HepG2 (cell line): ENCODE measurements around the gene BICRAL. TPM values are rescaled to one million over a fixed set of nuclear protein-coding genes. Genes with fewer than 3 reads are reported as not detected.

Experiments used
- AKAP8 ChIP-seq: sonication (generic); formaldehyde crosslinking; IDR thresholded peaks from 2 replicates; pipeline ENCODE4 v1.5.1; 2020; ENCODE audit warnings: mild to moderate bottlenecking, missing genetic modification reagents
- ARID4A ChIP-seq: sonication (generic); formaldehyde crosslinking; IDR thresholded peaks from 2 replicates; pipeline ENCODE4 v1.5.0; 2020; ENCODE audit warnings: mild to moderate bottlenecking, missing genetic modification reagents, borderline replicate concordance
- DNMT3B ChIP-seq: conservative IDR thresholded peaks from 2 replicates; pipeline ENCODE4 v1.6.1; 2016; ENCODE audit warnings: missing biosample characterization, control low read depth
- HNRNPL ChIP-seq: fragments of 200-400 bp; formaldehyde crosslinking; IDR thresholded peaks from 2 replicates; pipeline ENCODE4 v1.6.1; 2017; ENCODE audit warnings: mild to moderate bottlenecking, low read depth, low read length
- HOMEZ ChIP-seq: IDR thresholded peaks from 2 replicates; pipeline ENCODE4 v1.6.1; 2016; ENCODE audit warnings: low read depth
- JARID2 ChIP-seq: sonication (generic); formaldehyde crosslinking; IDR thresholded peaks from 2 replicates; pipeline ENCODE4 v1.8.1; 2023; ENCODE audit warnings: missing genetic modification reagents, inconsistent platforms; ENCODE audit not compliant: insufficient replicate concordance
- NR2C2 ChIP-seq: sonication (generic); formaldehyde crosslinking; IDR thresholded peaks from 2 replicates; pipeline ENCODE4 v1.4.0; 2020; ENCODE audit warnings: missing genetic modification reagents, mild to moderate bottlenecking, moderate library complexity, borderline replicate concordance
- PHF8 ChIP-seq: sonication (generic); formaldehyde crosslinking; IDR thresholded peaks from 2 replicates; pipeline ENCODE4 v1.5.0; 2020; ENCODE audit warnings: missing genetic modification reagents
- PREB ChIP-seq: sonication (generic); formaldehyde crosslinking; IDR thresholded peaks from 2 replicates; pipeline ENCODE4 v1.4.0; 2020; ENCODE audit warnings: missing genetic modification reagents
- RARA ChIP-seq: IDR thresholded peaks from 2 replicates; pipeline ENCODE4 v1.6.1; 2016; ENCODE audit warnings: missing genetic modification reagents, missing compliant biosample characterization
- REXO4 ChIP-seq: sonication (generic); formaldehyde crosslinking; IDR thresholded peaks from 2 replicates; pipeline ENCODE4 v1.8.0; 2022; ENCODE audit warnings: missing genetic modification reagents, mild to moderate bottlenecking, borderline replicate concordance
- SMAD3 ChIP-seq: sonication (generic); formaldehyde crosslinking; IDR thresholded peaks from 2 replicates; pipeline ENCODE4 v1.4.0; 2020; ENCODE audit warnings: missing genetic modification reagents
- TOE1 ChIP-seq: sonication (generic); formaldehyde crosslinking; IDR thresholded peaks from 2 replicates; pipeline ENCODE4 v1.4.0; 2020; ENCODE audit warnings: mild to moderate bottlenecking, missing genetic modification reagents
- USF2 ChIP-seq, 2 experiments: sonication (generic) in 1 of 2; formaldehyde crosslinking in 1 of 2; IDR thresholded peaks; 2 replicates each; pipeline versions ENCODE4 v1.5.1 to v1.6.1; 2011 to 2020; ENCODE audit warnings: borderline replicate concordance in 1 of 2, low read depth in 1 of 2, low read length in 1 of 2, mild to moderate bottlenecking in 1 of 2, missing genetic modification reagents in 1 of 2, moderate library complexity in 1 of 2
- XBP1 ChIP-seq: sonication (generic); formaldehyde crosslinking; IDR thresholded peaks from 2 replicates; pipeline ENCODE4 v1.5.0; 2020; ENCODE audit warnings: missing genetic modification reagents
- ZNF124 ChIP-seq: sonication (generic); formaldehyde crosslinking; IDR thresholded peaks from 2 replicates; pipeline ENCODE4 v1.4.0; 2020; ENCODE audit warnings: missing genetic modification reagents
- ZNF350 ChIP-seq: sonication (generic); formaldehyde crosslinking; IDR thresholded peaks from 2 replicates; pipeline ENCODE4 v1.4.0; 2020; ENCODE audit warnings: mild to moderate bottlenecking, low read depth, missing genetic modification reagents, borderline replicate concordance
- ZNF552 ChIP-seq: sonication (generic); formaldehyde crosslinking; IDR thresholded peaks from 2 replicates; pipeline ENCODE4 v1.9.0; 2022; ENCODE audit warnings: missing genetic modification reagents, mild to moderate bottlenecking, borderline replicate concordance
- ZNF557 ChIP-seq: sonication (generic); formaldehyde crosslinking; IDR thresholded peaks from 2 replicates; pipeline ENCODE4 v1.4.0; 2020; ENCODE audit warnings: missing genetic modification reagents
- ZNF761 ChIP-seq: sonication (generic); formaldehyde crosslinking; conservative IDR thresholded peaks from 2 replicates; pipeline ENCODE4 v1.4.0; 2020; ENCODE audit warnings: mild to moderate bottlenecking, missing genetic modification reagents
- ZSCAN9 ChIP-seq: IDR thresholded peaks from 2 replicates; pipeline ENCODE4 v1.6.1; 2016; ENCODE audit warnings: borderline replicate concordance
- polyA plus RNA-seq, 8 experiments: library from polyadenylated mRNA; depleted of rRNA in 3 of 8; stranded (reverse) in 7 of 8; unstranded in 1 of 8; fragments of >200 nt; fragmentation: Illumina TruSeq in 4 of 8; extraction: Trizol in 4 of 8; gene quantifications; 2 replicates each; pipeline versions ENCODE4 v1.2.1 to v1.2.3, GENCODE V29; 2011 to 2016; ENCODE audit warnings: low read depth in 4 of 8, missing spikeins in 1 of 8, mixed read lengths in 1 of 8; ENCODE audit not compliant: insufficient read depth in 1 of 8
- total RNA-seq, 5 experiments: library from RNA; depleted of rRNA; stranded (reverse); fragments of >200 nt; fragmentation: Illumina TruSeq; extraction: Trizol; gene quantifications; 2 replicates each; pipeline ENCODE4 v1.2.3, GENCODE V29; 2016; ENCODE audit warnings: low read depth in 1 of 5

The BICRAL gene
- total and polyA plus RNA-seq, 2 of the 13 experiments (the other 11 are each of a cell fraction or from before 2014, with no cell fraction given): 5.0 to 13.5 TPM

- TF ChIP-seq NR2C2 (CRISPR knock-in tag): peak; percentile 50; the same call in 1 of the 2 replicates
- TF ChIP-seq ZNF557 (CRISPR knock-in tag): peak; percentile 87
- TF ChIP-seq ZSCAN9 (CRISPR knock-in tag): no peak
- no peak; the same call in 1 of the 2 replicates for TF ChIP-seq TOE1 (CRISPR knock-in tag)
- 0 out of 2 replicates have a peak, but pooled peaks have one; percentile 27 for TF ChIP-seq ZNF124 (CRISPR knock-in tag)
- peak; percentile 86 for TF ChIP-seq ZNF761
- TF ChIP-seq HOMEZ: no peak
- TF ChIP-seq RARA (CRISPR knock-in tag): peak; percentile 20; the same call in 1 of the 2 replicates
- TF ChIP-seq JARID2 (CRISPR knock-in tag): peak; percentile 61
- peak; percentile 72 for TF ChIP-seq HNRNPL
- no peak for TF ChIP-seq REXO4 (CRISPR knock-in tag)
- peak; percentile 71 for TF ChIP-seq ARID4A
- peak; percentile 88 for TF ChIP-seq PHF8 (CRISPR knock-in tag)
- TF ChIP-seq PREB: no peak
- peak; percentile 87 for TF ChIP-seq AKAP8 (CRISPR knock-in tag)
- no peak for TF ChIP-seq DNMT3B (CRISPR knock-in tag)
- TF ChIP-seq XBP1 (CRISPR knock-in tag): no peak
- TF ChIP-seq SMAD3: peak; percentile 75; the same call in 1 of the 2 replicates
- no peak for TF ChIP-seq USF2 (IDR thresholded peaks at IDR 0.05; ENCODE audit: low read depth, low read length)
- no peak for TF ChIP-seq USF2 (CRISPR knock-in tag; IDR thresholded peaks at IDR 0.05; ENCODE audit: borderline replicate concordance)
- no peak for TF ChIP-seq ZNF552
- peak; percentile 82; the same call in 1 of the 2 replicates for TF ChIP-seq ZNF350 (CRISPR knock-in tag)
These were observed 1.5 kb downstream of the BICRAL start (continued) for GRCh38 chr6:42783177-42783875.
